ENCODE data around the gene DKK1. TPM values are rescaled to one million over a fixed set of nuclear protein-coding genes. Genes with fewer than 3 reads are reported as not detected.

DKK1 gene
- total RNA-seq, 1 experiment from 2014 or later, result 1.0 TPM

DNA sequence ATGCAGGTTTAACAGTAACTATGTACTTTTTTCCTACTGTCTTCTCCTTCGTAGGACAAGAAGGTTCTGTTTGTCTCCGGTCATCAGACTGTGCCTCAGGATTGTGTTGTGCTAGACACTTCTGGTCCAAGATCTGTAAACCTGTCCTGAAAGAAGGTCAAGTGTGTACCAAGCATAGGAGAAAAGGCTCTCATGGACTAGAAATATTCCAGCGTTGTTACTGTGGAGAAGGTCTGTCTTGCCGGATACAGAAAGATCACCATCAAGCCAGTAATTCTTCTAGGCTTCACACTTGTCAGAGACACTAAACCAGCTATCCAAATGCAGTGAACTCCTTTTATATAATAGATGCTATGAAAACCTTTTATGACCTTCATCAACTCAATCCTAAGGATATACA is 2.4 kb downstream of the DKK1 start:
- ChIA-PET CTCF (no interaction called here), POLR2A (no interaction called here)
- TF ChIP-seq NR3C1 (CRISPR knock-in tag; conservative IDR thresholded peaks at IDR 0.05; ENCODE audit: low read depth) (no peak), NFATC4 (CRISPR knock-in tag; IDR thresholded peaks at IDR 0.05) (no peak), ZNF416 (CRISPR knock-in tag; IDR thresholded peaks at IDR 0.05) (no peak), ZNF671 (CRISPR knock-in tag; IDR thresholded peaks at IDR 0.05) (no peak)
- TF ChIP-seq, protein P1, sequence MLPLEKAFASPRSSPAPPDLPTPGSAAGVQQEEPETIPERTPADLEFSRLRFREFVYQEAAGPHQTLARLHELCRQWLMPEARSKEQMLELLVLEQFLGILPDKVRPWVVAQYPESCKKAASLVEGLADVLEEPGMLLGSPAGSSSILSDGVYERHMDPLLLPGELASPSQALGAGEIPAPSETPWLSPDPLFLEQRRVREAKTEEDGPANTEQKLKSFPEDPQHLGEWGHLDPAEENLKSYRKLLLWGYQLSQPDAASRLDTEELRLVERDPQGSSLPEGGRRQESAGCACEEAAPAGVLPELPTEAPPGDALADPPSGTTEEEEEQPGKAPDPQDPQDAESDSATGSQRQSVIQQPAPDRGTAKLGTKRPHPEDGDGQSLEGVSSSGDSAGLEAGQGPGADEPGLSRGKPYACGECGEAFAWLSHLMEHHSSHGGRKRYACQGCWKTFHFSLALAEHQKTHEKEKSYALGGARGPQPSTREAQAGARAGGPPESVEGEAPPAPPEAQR (CRISPR knock-in tag; IDR thresholded peaks at IDR 0.05), result no peak
- DNase-seq (ENCODE audit: low spot score), result no peak
- H3K27me3 Mint-ChIP-seq (ENCODE audit: low read depth), result peaks cover 70% of the 10 kb centered on the region
- H3K9me3 Mint-ChIP-seq, result no peaks in the 10 kb centered on the region
- H3K4me3 Mint-ChIP-seq, result no peak overlapping the region
- no peak overlapping the region for H3K27ac Mint-ChIP-seq
- no peak for ATAC-seq
- peaks cover 14% of the 10 kb centered on the region for H3K4me1 Mint-ChIP-seq
- H3K36me3 Mint-ChIP-seq, result no peaks in the 10 kb centered on the region

DNA sequence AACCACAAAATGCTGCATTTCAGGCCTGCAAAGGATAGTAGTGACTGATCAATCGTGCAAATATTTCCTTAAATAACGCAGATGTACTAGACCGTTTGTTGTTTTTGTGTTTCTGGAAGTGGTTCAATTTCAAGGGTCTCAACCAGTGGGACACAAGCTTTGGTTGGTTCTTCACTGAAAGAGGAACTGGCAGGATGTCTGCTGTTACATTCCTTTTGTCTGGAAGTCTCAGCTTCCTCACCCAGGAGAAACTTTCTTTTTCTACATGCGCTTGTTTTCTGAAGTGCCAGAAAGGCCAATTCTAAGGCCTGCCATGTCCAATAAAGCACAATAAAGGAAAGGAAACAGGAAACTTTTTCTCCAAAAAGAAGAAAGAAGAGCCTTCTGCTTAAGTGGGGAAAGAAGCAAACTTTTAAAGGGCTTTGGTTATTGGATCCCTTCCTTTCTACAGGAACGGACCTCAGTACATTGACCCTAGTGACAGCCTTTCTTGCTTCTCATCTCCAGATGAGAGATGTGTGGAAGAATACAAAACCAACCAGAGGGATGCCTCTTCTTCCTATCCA is 4.1 kb downstream of the DKK1 start:
- Mint-ChIP-seq H3K4me1 (peaks cover 10% of the 10 kb centered on the region), H3K27me3 (ENCODE audit: low read depth) (peaks cover 54% of the 10 kb centered on the region), H3K4me3 (no peak overlapping the region), H3K9me3 (no peaks in the 10 kb centered on the region), H3K36me3 (no peaks in the 10 kb centered on the region), H3K27ac (no peak overlapping the region)
- ATAC-seq, result no peak
- TF ChIP-seq, protein P2, sequence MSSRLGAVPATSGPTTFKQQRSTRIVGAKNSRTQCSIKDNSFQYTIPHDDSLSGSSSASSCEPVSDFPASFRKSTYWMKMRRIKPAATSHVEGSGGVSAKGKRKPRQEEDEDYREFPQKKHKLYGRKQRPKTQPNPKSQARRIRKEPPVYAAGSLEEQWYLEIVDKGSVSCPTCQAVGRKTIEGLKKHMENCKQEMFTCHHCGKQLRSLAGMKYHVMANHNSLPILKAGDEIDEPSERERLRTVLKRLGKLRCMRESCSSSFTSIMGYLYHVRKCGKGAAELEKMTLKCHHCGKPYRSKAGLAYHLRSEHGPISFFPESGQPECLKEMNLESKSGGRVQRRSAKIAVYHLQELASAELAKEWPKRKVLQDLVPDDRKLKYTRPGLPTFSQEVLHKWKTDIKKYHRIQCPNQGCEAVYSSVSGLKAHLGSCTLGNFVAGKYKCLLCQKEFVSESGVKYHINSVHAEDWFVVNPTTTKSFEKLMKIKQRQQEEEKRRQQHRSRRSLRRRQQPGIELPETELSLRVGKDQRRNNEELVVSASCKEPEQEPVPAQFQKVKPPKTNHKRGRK (CRISPR knock-in tag; IDR thresholded peaks at IDR 0.05; ENCODE audit: borderline replicate concordance), result no peak
- TF ChIP-seq GABPB1 (CRISPR knock-in tag; IDR thresholded peaks at IDR 0.05) (no peak), ETV6 (CRISPR knock-in tag; IDR thresholded peaks at IDR 0.05) (no peak), CREB1 (CRISPR knock-in tag; IDR thresholded peaks at IDR 0.05) (no peak), NR3C1 (CRISPR knock-in tag; conservative IDR thresholded peaks at IDR 0.05; ENCODE audit: low read depth) (no peak), FOXK1 (CRISPR knock-in tag; IDR thresholded peaks at IDR 0.05) (no peak)
- TF ChIP-seq, protein P3, sequence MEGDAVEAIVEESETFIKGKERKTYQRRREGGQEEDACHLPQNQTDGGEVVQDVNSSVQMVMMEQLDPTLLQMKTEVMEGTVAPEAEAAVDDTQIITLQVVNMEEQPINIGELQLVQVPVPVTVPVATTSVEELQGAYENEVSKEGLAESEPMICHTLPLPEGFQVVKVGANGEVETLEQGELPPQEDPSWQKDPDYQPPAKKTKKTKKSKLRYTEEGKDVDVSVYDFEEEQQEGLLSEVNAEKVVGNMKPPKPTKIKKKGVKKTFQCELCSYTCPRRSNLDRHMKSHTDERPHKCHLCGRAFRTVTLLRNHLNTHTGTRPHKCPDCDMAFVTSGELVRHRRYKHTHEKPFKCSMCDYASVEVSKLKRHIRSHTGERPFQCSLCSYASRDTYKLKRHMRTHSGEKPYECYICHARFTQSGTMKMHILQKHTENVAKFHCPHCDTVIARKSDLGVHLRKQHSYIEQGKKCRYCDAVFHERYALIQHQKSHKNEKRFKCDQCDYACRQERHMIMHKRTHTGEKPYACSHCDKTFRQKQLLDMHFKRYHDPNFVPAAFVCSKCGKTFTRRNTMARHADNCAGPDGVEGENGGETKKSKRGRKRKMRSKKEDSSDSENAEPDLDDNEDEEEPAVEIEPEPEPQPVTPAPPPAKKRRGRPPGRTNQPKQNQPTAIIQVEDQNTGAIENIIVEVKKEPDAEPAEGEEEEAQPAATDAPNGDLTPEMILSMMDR (IDR thresholded peaks at IDR 0.05), result no peak
- TF ChIP-seq, protein P4, sequence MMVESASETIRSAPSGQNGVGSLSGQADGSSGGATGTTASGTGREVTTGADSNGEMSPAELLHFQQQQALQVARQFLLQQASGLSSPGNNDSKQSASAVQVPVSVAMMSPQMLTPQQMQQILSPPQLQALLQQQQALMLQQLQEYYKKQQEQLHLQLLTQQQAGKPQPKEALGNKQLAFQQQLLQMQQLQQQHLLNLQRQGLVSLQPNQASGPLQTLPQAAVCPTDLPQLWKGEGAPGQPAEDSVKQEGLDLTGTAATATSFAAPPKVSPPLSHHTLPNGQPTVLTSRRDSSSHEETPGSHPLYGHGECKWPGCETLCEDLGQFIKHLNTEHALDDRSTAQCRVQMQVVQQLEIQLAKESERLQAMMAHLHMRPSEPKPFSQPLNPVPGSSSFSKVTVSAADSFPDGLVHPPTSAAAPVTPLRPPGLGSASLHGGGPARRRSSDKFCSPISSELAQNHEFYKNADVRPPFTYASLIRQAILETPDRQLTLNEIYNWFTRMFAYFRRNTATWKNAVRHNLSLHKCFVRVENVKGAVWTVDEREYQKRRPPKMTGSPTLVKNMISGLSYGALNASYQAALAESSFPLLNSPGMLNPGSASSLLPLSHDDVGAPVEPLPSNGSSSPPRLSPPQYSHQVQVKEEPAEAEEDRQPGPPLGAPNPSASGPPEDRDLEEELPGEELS (CRISPR knock-in tag; IDR thresholded peaks at IDR 0.05), result no peak
- TF ChIP-seq, protein P5, sequence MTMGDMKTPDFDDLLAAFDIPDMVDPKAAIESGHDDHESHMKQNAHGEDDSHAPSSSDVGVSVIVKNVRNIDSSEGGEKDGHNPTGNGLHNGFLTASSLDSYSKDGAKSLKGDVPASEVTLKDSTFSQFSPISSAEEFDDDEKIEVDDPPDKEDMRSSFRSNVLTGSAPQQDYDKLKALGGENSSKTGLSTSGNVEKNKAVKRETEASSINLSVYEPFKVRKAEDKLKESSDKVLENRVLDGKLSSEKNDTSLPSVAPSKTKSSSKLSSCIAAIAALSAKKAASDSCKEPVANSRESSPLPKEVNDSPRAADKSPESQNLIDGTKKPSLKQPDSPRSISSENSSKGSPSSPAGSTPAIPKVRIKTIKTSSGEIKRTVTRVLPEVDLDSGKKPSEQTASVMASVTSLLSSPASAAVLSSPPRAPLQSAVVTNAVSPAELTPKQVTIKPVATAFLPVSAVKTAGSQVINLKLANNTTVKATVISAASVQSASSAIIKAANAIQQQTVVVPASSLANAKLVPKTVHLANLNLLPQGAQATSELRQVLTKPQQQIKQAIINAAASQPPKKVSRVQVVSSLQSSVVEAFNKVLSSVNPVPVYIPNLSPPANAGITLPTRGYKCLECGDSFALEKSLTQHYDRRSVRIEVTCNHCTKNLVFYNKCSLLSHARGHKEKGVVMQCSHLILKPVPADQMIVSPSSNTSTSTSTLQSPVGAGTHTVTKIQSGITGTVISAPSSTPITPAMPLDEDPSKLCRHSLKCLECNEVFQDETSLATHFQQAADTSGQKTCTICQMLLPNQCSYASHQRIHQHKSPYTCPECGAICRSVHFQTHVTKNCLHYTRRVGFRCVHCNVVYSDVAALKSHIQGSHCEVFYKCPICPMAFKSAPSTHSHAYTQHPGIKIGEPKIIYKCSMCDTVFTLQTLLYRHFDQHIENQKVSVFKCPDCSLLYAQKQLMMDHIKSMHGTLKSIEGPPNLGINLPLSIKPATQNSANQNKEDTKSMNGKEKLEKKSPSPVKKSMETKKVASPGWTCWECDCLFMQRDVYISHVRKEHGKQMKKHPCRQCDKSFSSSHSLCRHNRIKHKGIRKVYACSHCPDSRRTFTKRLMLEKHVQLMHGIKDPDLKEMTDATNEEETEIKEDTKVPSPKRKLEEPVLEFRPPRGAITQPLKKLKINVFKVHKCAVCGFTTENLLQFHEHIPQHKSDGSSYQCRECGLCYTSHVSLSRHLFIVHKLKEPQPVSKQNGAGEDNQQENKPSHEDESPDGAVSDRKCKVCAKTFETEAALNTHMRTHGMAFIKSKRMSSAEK (CRISPR knock-in tag; IDR thresholded peaks at IDR 0.05; ENCODE audit: borderline replicate concordance), result no peak
- POLR2A ChIA-PET, result no interaction called here
- no peak for DNase-seq (ENCODE audit: low spot score)
- CTCF ChIA-PET, result interaction anchor here (0.9 to 1.0 kb wide), 2 partner anchors 170 to 171 kb away, joined by 3 to 4 read pairs; no protein-coding TSS in a partner anchor

All from WTC11 (cell line).